ENCODE results near the gene ST6GAL2. TPM values are rescaled to one million over a fixed set of nuclear protein-coding genes. Genes with fewer than 3 reads are reported as not detected.

ST6GAL2 gene
- total RNA-seq, 1 donor from 2014 or later, result not detected

GRCh38 chr2:106781196-106781595 lies 104.8 kb downstream of the ST6GAL2 start:
- Histone ChIP-seq H3K27me3 (ENCODE audit: control insufficient read depth, insufficient read depth, low read length) (no peaks in the 10 kb centered on the region), H3K36me3 (ENCODE audit: control insufficient read depth, insufficient read depth, low read length) (no peaks in the 10 kb centered on the region), H3K4me3 (ENCODE audit: low read depth, low read length) (no peak overlapping the region)
- TF ChIP-seq, protein P1, sequence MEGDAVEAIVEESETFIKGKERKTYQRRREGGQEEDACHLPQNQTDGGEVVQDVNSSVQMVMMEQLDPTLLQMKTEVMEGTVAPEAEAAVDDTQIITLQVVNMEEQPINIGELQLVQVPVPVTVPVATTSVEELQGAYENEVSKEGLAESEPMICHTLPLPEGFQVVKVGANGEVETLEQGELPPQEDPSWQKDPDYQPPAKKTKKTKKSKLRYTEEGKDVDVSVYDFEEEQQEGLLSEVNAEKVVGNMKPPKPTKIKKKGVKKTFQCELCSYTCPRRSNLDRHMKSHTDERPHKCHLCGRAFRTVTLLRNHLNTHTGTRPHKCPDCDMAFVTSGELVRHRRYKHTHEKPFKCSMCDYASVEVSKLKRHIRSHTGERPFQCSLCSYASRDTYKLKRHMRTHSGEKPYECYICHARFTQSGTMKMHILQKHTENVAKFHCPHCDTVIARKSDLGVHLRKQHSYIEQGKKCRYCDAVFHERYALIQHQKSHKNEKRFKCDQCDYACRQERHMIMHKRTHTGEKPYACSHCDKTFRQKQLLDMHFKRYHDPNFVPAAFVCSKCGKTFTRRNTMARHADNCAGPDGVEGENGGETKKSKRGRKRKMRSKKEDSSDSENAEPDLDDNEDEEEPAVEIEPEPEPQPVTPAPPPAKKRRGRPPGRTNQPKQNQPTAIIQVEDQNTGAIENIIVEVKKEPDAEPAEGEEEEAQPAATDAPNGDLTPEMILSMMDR (IDR thresholded peaks at IDR 0.05; ENCODE audit: insufficient read depth, low read length, severe bottlenecking), result no peak
- no peak for FAIRE-seq
- DNase-seq (ENCODE audit: low read depth), result no peak

- FAIRE-seq (no peak), DNase-seq (ENCODE audit: low read depth) (no peak)
- H3K4me3 ChIP-seq (ENCODE audit: low read depth, low read length), result no peak overlapping the region
- TF ChIP-seq, protein P1 (IDR thresholded peaks at IDR 0.05; ENCODE audit: insufficient read depth, low read length, severe bottlenecking), result no peak
- no peaks in the 10 kb centered on the region for H3K27me3 ChIP-seq (ENCODE audit: control insufficient read depth, insufficient read depth, low read length)
- no peaks in the 10 kb centered on the region for H3K36me3 ChIP-seq (ENCODE audit: control insufficient read depth, insufficient read depth, low read length)
Measured at GRCh38 chr2:106771811-106772210, 114.2 kb downstream of the ST6GAL2 start.

DNA sequence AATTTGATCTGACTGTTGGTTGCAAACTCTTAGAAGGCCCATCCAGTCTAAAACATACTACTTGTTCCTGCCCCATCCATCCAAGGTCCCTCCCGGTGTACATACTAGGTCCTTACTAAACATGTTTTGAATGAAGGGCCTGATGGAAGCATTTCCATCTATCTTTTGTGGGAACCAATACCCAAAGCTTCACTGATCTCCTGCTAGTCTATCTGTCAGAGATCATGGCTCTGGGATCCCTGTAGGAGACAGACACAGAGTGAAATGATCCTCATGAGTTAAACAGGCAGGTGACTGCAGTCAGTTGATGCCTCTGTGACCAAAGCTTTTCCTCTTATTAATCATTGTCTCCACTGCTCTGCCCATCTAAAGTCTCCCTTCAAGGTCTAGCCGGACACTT lies 115.0 kb downstream of the ST6GAL2 start:
- TF ChIP-seq, protein P1 (IDR thresholded peaks at IDR 0.05; ENCODE audit: insufficient read depth, low read length, severe bottlenecking), result no peak
- no peak overlapping the region for H3K4me3 ChIP-seq (ENCODE audit: low read depth, low read length)
- H3K36me3 ChIP-seq (ENCODE audit: control insufficient read depth, insufficient read depth, low read length), result no peaks in the 10 kb centered on the region
- DNase-seq (ENCODE audit: low read depth), result no peak
- FAIRE-seq, result no peak
- H3K27me3 ChIP-seq (ENCODE audit: control insufficient read depth, insufficient read depth, low read length), result no peaks in the 10 kb centered on the region

GRCh38 chr2:106764614-106765013 lies 121.4 kb downstream of the ST6GAL2 start:
- H3K36me3 ChIP-seq (ENCODE audit: control insufficient read depth, insufficient read depth, low read length), result no peaks in the 10 kb centered on the region
- no peak overlapping the region for H3K4me3 ChIP-seq (ENCODE audit: low read depth, low read length)
- TF ChIP-seq, protein P1 (IDR thresholded peaks at IDR 0.05; ENCODE audit: insufficient read depth, low read length, severe bottlenecking), result no peak
- DNase-seq (ENCODE audit: low read depth) (no peak), FAIRE-seq (no peak)
- no peaks in the 10 kb centered on the region for H3K27me3 ChIP-seq (ENCODE audit: control insufficient read depth, insufficient read depth, low read length)

DNA sequence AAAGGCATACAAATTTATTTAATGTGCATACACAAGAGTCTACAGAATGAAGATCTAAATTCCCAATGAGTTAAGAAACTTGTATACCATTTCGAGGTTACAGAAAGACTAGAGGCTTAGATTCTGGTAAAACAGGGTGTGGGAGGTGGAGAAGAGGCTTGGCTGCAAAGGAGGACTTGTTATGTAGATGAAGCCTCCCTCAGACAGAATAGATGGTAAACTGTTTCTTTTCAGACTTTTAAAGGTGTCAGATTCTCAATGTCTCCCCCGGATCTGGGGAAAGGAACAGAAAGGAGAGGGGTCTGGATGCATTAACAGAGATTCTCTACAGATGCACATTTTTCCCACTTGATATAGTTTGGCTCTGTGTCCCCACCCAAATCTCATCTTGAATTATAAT lies 126.0 kb downstream of the ST6GAL2 start:
- FAIRE-seq, result no peak
- TF ChIP-seq, protein P1 (IDR thresholded peaks at IDR 0.05; ENCODE audit: insufficient read depth, low read length, severe bottlenecking), result no peak
- no peaks in the 10 kb centered on the region for H3K36me3 ChIP-seq (ENCODE audit: control insufficient read depth, insufficient read depth, low read length)
- no peak for DNase-seq (ENCODE audit: low read depth)
- H3K27me3 ChIP-seq (ENCODE audit: control insufficient read depth, insufficient read depth, low read length), result no peaks in the 10 kb centered on the region
- no peak overlapping the region for H3K4me3 ChIP-seq (ENCODE audit: low read depth, low read length)

GRCh38 chr2:106758901-106759497 lies 127.0 kb downstream of the ST6GAL2 start:
- no peak for FAIRE-seq

More at GRCh38 chr2:106758901-106759497, 127.0 kb downstream of the ST6GAL2 start:
- DNase-seq (ENCODE audit: low read depth), result no peak
- no peaks in the 10 kb centered on the region for H3K27me3 ChIP-seq (ENCODE audit: control insufficient read depth, insufficient read depth, low read length)
- H3K36me3 ChIP-seq (ENCODE audit: control insufficient read depth, insufficient read depth, low read length), result no peaks in the 10 kb centered on the region
- no peak overlapping the region for H3K4me3 ChIP-seq (ENCODE audit: low read depth, low read length)
- TF ChIP-seq, protein P1 (IDR thresholded peaks at IDR 0.05; ENCODE audit: insufficient read depth, low read length, severe bottlenecking), result no peak

All from bronchial epithelial cell (primary cell).